ENCODE measurements around the gene ITLN2. TPM values are rescaled to one million over a fixed set of nuclear protein-coding genes. Genes with fewer than 3 reads are reported as not detected.
"Not testable (repeated sequence)": the region's sequence is repeated elsewhere in the genome, so short reads cannot be mapped to it uniquely, and the experiment has no call there.

ITLN2 gene
- total RNA-seq, 1 experiment from 2014 or later, result 0.69 TPM

DNA sequence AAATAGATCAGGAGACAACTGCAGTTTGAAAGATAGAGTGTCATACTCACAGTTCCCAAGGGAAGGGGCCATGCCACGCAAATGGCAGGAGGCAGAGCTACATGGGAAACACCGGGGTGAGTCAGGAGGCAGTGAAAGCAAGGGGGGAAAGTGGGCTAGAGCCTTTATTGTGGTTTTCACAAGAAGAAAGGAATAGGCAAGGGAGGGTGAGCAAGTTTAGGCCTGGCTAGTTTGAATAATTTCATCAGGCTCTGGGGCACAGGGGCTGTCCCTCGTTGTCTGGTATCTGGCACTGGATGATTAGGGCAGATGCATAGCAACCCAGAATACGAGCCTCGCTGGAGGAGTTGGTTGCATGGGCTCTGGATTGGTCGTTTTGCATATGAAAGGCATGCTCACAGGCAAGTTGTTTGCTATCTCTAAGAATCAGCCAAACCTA, 17.0 kb upstream of the ITLN2 start:
- in situ Hi-C loops (cut with HindIII; ENCODE audit: low pct_unique_long_range_greater_than_20kb, low sequenced_read_pairs), result no loop called here
- DNase-seq (ENCODE audit: low read depth, low spot score), result no peak

DNA sequence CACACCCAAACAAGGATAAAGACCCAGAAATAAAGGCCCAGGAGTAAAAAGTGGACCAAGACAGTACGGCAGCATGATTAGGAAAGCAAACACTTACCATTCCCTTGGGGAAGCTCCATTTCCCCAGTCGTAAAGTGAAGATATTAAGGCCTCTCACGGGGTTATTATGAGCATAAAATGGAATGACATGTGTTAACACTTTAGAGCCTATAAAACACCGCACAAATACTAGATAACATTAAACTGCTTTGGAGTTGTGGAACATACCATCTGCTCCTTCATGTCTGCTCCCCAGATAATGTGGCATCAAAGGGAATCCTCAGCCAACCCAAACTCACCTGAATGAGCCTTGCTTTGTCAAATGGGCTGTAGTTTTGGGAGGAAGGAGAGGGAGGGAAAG, 8.9 kb upstream of the ITLN2 start:
- no peak for DNase-seq (ENCODE audit: low read depth, low spot score)
- in situ Hi-C loops (cut with HindIII; ENCODE audit: low pct_unique_long_range_greater_than_20kb, low sequenced_read_pairs), result no loop called here

DNA sequence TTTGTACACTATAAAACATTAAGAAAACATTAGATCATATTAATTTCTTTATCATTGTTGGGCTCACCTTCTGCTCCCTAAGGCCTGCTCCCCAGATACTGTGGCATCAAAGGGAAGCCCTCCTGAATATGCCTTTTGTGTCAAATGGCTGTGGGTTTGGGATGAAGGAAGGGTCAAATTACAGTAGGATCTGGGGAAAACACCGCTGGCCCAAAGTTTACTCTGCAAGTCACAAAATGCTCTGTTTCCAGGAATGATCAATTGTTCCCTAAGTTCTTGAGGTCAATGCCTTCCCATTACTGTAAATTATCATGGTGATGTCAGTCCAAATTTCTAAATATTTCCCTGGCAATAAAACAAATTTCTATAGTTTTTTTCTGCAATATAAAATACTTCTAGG, 6.8 kb upstream of the ITLN2 start:
- no peak for DNase-seq (ENCODE audit: low read depth, low spot score)
- in situ Hi-C loops (cut with HindIII; ENCODE audit: low pct_unique_long_range_greater_than_20kb, low sequenced_read_pairs), result no loop called here

DNA sequence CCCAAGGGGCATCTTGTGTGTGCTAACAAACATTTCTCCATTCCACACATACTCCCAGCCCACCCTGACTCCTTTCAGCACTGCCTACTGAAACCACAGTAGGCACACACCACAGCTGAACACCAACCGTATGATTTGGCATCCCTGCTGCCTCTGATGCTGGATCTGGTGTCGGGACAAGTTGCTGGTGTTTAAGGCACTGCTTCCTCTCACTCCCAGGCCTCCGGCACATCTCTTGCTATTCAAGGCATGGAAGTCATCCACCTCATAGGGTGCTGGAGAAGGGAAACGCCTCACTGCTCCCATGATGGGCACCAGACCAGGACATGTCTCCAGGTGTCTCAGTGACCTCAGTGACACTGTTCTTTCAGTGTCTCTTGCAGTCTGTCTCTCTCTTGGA, 2.4 kb upstream of the ITLN2 start:
- no peak for DNase-seq (ENCODE audit: low read depth, low spot score)
- in situ Hi-C loops (cut with HindIII; ENCODE audit: low pct_unique_long_range_greater_than_20kb, low sequenced_read_pairs), result no loop called here

DNA sequence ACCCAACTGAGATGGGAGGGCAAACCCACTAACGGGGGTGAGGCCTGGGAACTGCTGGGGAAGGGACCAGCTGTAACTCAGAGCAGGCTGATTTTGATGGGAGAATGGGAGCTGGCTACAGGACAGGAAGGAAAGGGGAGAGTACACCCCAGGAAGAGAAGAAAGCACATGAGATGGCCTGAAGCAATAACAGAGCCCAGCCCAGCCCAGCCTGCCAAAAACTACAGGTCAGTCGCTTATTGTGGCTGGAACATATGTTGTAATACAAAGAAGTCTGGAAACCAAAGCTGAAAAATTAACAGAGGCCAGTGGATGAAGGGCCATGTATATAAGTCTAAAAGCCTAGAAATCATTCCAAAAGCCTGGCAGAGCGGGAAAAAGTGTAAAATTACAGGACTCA, 1.6 kb downstream of the ITLN2 start:
- DNase-seq (ENCODE audit: low read depth, low spot score), result no peak
- in situ Hi-C loops (cut with HindIII; ENCODE audit: low pct_unique_long_range_greater_than_20kb, low sequenced_read_pairs), result no loop called here

- no peak for DNase-seq (ENCODE audit: low read depth, low spot score)
- in situ Hi-C loops (cut with HindIII; ENCODE audit: low pct_unique_long_range_greater_than_20kb, low sequenced_read_pairs), result no loop called here
Measured at GRCh38 chr1:160952129-160952510, 2.5 kb downstream of the ITLN2 start.

- in situ Hi-C loops (cut with HindIII; ENCODE audit: low pct_unique_long_range_greater_than_20kb, low sequenced_read_pairs), result no loop called here
- DNase-seq (ENCODE audit: low read depth, low spot score), result peak; percentile 86
Measured at GRCh38 chr1:160951443-160952128, 3.0 kb downstream of the ITLN2 start.

- DNase-seq (ENCODE audit: low read depth, low spot score), result no peak
- in situ Hi-C loops (cut with HindIII; ENCODE audit: low pct_unique_long_range_greater_than_20kb, low sequenced_read_pairs), result no loop called here
Measured at GRCh38 chr1:160950657-160951056, 4.0 kb downstream of the ITLN2 start.

DNA sequence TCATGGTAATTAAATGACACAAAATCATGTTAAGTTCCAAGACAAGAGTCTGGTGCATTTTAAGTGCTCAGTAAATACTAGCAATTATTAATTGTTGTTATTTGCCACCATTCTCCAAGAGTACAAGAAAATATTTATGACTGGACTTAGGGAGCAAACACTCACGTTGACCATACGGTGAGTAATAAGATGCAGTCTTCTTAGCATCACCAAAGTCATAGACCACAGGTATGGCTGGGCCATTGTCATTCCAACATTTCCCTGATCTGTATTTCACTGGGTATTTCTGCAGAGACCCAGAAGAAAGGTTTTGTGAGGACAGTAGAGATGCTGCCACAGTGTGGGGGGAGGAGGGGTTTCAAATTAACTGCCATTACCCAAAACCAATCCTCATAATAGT, 4.7 kb downstream of the ITLN2 start:
- in situ Hi-C loops (cut with HindIII; ENCODE audit: low pct_unique_long_range_greater_than_20kb, low sequenced_read_pairs), result no loop called here
- no peak for DNase-seq (ENCODE audit: low read depth, low spot score)

- peak; percentile 61 for DNase-seq (ENCODE audit: low read depth, low spot score)
- in situ Hi-C loops (cut with HindIII; ENCODE audit: low pct_unique_long_range_greater_than_20kb, low sequenced_read_pairs), result not testable (repeated sequence)
Measured at GRCh38 chr1:160949216-160949880, 5.3 kb downstream of the ITLN2 start.

DNA sequence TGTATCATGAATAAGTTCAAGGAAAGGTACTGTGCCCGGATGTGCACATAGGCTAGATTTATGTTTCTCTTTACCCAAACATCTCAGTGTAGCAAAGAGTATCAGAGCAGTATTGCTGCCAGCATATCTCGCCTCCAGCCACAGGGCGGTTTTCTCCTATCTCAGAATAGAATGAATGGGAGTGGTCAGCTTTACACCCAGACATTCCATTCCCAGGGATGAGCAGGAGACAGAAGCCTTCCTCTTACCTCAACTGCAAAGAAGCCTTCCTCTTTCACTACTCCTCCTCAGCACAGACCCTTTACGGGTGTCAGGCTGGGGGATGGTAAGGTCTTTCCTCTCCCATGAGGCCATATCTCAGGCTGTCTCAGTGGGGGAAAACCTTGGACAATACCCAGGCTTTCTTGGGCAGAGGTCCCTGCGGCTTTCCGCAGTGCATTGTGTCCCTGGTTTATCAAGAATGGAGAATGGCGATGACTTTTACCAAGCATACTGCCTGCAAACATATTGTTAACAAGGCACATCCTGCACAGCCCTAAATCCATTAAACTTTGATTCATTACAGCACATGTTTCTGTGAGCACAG, 7.3 kb downstream of the ITLN2 start:
- in situ Hi-C loops (cut with HindIII; ENCODE audit: low pct_unique_long_range_greater_than_20kb, low sequenced_read_pairs); DNase-seq (ENCODE audit: low read depth, low spot score): not testable (repeated sequence)

- not testable (repeated sequence) for DNase-seq (ENCODE audit: low read depth, low spot score)
Measured at GRCh38 chr1:160945881-160946280, 8.7 kb downstream of the ITLN2 start.

DNA sequence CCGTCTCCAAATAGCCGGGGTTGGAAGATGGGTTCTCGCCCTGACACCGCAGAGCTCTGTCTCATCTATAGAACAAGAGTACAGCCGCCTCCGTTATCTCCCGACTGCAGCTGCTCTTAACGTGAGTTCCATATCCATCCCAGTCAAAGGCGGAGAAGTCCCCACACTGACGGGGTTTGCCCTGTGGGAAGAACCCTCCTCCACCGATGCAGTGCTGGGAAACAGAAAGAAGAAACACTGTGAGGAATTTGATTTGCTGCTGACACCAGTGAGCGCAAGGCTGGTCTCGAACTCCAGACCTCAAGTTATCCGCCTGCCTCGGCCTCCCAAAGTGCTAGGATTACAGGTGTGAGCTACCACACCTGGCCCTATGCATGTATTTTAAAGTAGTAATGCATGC, 9.5 kb downstream of the ITLN2 start:
- in situ Hi-C loops (cut with HindIII; ENCODE audit: low pct_unique_long_range_greater_than_20kb, low sequenced_read_pairs), result no loop called here

More at GRCh38 chr1:160945881-160946280, 8.7 kb downstream of the ITLN2 start:
- in situ Hi-C loops (cut with HindIII; ENCODE audit: low pct_unique_long_range_greater_than_20kb, low sequenced_read_pairs), result not testable (repeated sequence)

DNA sequence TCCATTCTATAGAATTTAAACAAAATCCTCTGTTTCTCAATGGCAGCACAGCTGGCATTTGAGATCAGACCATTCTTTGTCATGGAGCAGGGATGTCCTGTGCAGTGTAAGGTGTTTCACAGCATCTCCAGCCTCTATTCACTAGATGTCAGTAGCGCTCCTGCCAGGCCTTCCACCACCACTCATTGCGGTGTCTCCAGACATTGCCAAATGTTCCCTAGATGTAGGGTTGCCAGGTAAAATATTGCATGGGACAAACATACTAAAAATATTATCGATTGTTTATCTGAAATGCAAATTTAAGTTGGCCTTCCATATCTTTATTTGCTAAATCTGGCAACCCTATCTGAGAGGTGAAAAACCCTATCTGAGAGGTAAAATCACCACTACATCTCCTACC, 11.7 kb downstream of the ITLN2 start:
- peak; percentile 58 for DNase-seq (ENCODE audit: low read depth, low spot score)

More for the DNA sequence above, 9.5 kb downstream of the ITLN2 start:
- DNase-seq (ENCODE audit: low read depth, low spot score), result no peak

DNA sequence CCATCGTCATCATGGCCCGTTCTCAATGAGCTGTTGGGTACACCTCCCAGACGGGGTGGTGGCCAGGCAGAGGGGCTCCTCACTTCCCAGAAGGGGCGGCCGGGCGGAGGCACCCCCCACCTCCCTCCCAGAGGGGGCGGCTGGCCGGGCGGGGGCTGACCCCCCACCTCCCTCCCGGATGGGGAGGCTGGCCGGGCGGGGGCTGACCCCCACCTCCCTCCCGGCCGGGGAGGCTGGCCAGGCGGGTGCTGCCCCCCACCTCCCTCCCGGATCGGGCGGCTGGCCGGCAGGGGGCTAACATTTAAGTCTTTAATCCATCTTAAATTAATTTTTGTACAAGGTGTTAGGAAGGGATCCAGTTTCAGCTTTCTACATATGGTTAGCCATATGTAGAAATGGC, 17.9 kb downstream of the ITLN2 start:
- in situ Hi-C loops (cut with HindIII; ENCODE audit: low pct_unique_long_range_greater_than_20kb, low sequenced_read_pairs); DNase-seq (ENCODE audit: low read depth, low spot score): not testable (repeated sequence)

More for the DNA sequence above, 11.7 kb downstream of the ITLN2 start:
- in situ Hi-C loops (cut with HindIII; ENCODE audit: low pct_unique_long_range_greater_than_20kb, low sequenced_read_pairs), result no loop called here

- no peak for DNase-seq (ENCODE audit: low read depth, low spot score)
- in situ Hi-C loops (cut with HindIII; ENCODE audit: low pct_unique_long_range_greater_than_20kb, low sequenced_read_pairs), result no loop called here
Measured at GRCh38 chr1:160935527-160936258, 18.9 kb downstream of the ITLN2 start.

GRCh38 chr1:160933305-160933704, 21.3 kb downstream of the ITLN2 start:
- in situ Hi-C loops (cut with HindIII; ENCODE audit: low pct_unique_long_range_greater_than_20kb, low sequenced_read_pairs); DNase-seq (ENCODE audit: low read depth, low spot score): not testable (repeated sequence)

DNA sequence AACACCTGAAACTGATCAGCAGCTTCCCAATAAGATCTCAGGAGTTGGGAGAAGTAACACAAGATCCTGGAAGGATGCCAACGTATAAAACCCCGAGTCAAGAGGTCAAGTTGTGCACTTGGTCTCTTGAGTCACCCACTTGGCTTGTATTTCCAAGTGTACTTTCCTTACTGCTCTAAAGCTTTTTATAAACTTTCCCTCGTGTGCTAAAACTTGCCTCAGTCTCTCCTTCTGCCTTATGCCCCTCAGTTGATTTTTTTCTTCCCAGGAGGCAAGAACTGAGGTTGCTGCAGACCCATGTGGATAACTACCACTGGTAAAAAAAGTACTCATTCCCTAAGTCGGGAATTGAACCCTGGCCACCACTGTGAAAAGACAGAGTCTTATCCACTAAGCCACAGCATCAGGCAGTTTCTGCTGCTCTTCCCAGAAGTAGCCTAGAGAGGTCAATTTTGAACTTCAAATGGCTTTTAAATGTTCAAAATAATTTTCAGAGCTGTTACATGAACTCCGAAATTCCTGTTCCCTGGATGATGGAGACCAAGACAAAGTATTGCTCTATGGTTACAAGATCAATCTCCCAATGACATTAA, 28.9 kb downstream of the ITLN2 start:
- peak; percentile 74 for DNase-seq (ENCODE audit: low read depth, low spot score)
- in situ Hi-C loops (cut with HindIII; ENCODE audit: low pct_unique_long_range_greater_than_20kb, low sequenced_read_pairs), result no loop called here

All from SK-MEL-5 (cell line).